ENCODE measurements around the gene A1BG. TPM values are rescaled to one million over a fixed set of nuclear protein-coding genes. Genes with fewer than 3 reads are reported as not detected.

A1BG gene
- total RNA-seq, 2 donors from 2014 or later, result 3.6 to 4.7 TPM

GRCh38 chr19:58353717-58354477 is 605 bp upstream of the A1BG start:
- no peak overlapping the region for H3K27ac ChIP-seq
- intact Hi-C loops (cut with DNase I), result no loop called here
- DNase-seq, result no peak
- H3K9ac ChIP-seq (ENCODE audit: low read depth in 2 of 2, low read length in 2 of 2), result no peak overlapping the region
- H3K27me3 ChIP-seq, result peaks cover 5% of the 10 kb centered on the region
- no peak for TF ChIP-seq CTCF (IDR thresholded peaks at IDR 0.05)
- H3K4me3 ChIP-seq, result no peak overlapping the region
- no peaks in the 10 kb centered on the region for H3K4me1 ChIP-seq
- H3K36me3 ChIP-seq, result no peaks in the 10 kb centered on the region
- H3K9me3 ChIP-seq, result no peaks in the 10 kb centered on the region

- TF ChIP-seq CTCF (IDR thresholded peaks at IDR 0.05), result no peak
- intact Hi-C loops (cut with DNase I), result no loop called here
- Histone ChIP-seq H3K4me3 (no peak overlapping the region), H3K9me3 (no peaks in the 10 kb centered on the region), H3K4me1 (no peaks in the 10 kb centered on the region), H3K27me3 (peaks cover 15% of the 10 kb centered on the region), H3K27ac (no peak overlapping the region), H3K9ac (ENCODE audit: low read depth in 2 of 2, low read length in 2 of 2) (no peak overlapping the region), H3K36me3 (no peaks in the 10 kb centered on the region)
- no peak for DNase-seq
These were observed 1.1 kb downstream of the A1BG start for GRCh38 chr19:58351990-58352755.

GRCh38 chr19:58351558-58351878 is 1.8 kb downstream of the A1BG start:
- H3K36me3 ChIP-seq, result no peaks in the 10 kb centered on the region
- no peak overlapping the region for H3K4me3 ChIP-seq
- no peak overlapping the region for H3K9ac ChIP-seq (ENCODE audit: low read depth in 2 of 2, low read length in 2 of 2)
- H3K4me1 ChIP-seq, result no peaks in the 10 kb centered on the region
- H3K27ac ChIP-seq, result no peak overlapping the region
- no peak for DNase-seq
- H3K9me3 ChIP-seq, result no peaks in the 10 kb centered on the region
- intact Hi-C loops (cut with DNase I), result no loop called here
- no peak for TF ChIP-seq CTCF (IDR thresholded peaks at IDR 0.05)
- peaks cover 19% of the 10 kb centered on the region for H3K27me3 ChIP-seq

GRCh38 chr19:58350871-58351557 is 2.3 kb downstream of the A1BG start:
- Histone ChIP-seq H3K4me3 (no peak overlapping the region), H3K27ac (no peak overlapping the region), H3K4me1 (no peaks in the 10 kb centered on the region), H3K36me3 (no peaks in the 10 kb centered on the region), H3K9me3 (no peaks in the 10 kb centered on the region), H3K9ac (ENCODE audit: low read depth in 2 of 2, low read length in 2 of 2) (no peak overlapping the region), H3K27me3 (peaks cover 16% of the 10 kb centered on the region)
- intact Hi-C loops (cut with DNase I), result no loop called here
- no peak for DNase-seq
- TF ChIP-seq CTCF (IDR thresholded peaks at IDR 0.05), result no peak

- Histone ChIP-seq H3K9ac (ENCODE audit: low read depth in 2 of 2, low read length in 2 of 2) (no peak overlapping the region), H3K27me3 (peaks cover 14% of the 10 kb centered on the region), H3K4me1 (no peaks in the 10 kb centered on the region), H3K36me3 (no peaks in the 10 kb centered on the region), H3K27ac (no peak overlapping the region), H3K9me3 (no peaks in the 10 kb centered on the region), H3K4me3 (no peak overlapping the region)
- no peak for DNase-seq
- no peak for TF ChIP-seq CTCF (IDR thresholded peaks at IDR 0.05)
- intact Hi-C loops (cut with DNase I), result no loop called here
These were observed 3.1 kb downstream of the A1BG start for GRCh38 chr19:58350001-58350861.

Data from colonic mucosa (tissue), 4 donors.